ENCODE data around the gene WNT7B. TPM values are rescaled to one million over a fixed set of nuclear protein-coding genes. Genes with fewer than 3 reads are reported as not detected.

Gene WNT7B
- total RNA-seq, 1 donor from 2014 or later = 0.15 TPM

- Mint-ChIP-seq H3K4me1 (ENCODE audit: low read depth) (peaks cover 38% of the 10 kb centered on the region), H3K4me3 (ENCODE audit: unreplicated experiment) (no peak overlapping the region), H3K27me3 (ENCODE audit: low read depth) (peaks cover 12% of the 10 kb centered on the region), H3K27ac (ENCODE audit: unreplicated experiment) (no peak overlapping the region), H3K36me3 (ENCODE audit: low read depth) (no peaks in the 10 kb centered on the region), H3K9me3 (ENCODE audit: low read depth) (no peaks in the 10 kb centered on the region)
- no peak for DNase-seq (ENCODE audit: low spot score)
- TF ChIP-seq CTCF (IDR thresholded peaks at IDR 0.05) = no peak
Measured at GRCh38 chr22:45907996-45908395, 69.0 kb downstream of the WNT7B start.

GRCh38 chr22:45907378-45907777 is 69.6 kb downstream of the WNT7B start:
- Mint-ChIP-seq H3K4me1 (ENCODE audit: low read depth) (peaks cover 43% of the 10 kb centered on the region), H3K27me3 (ENCODE audit: low read depth) (peaks cover 12% of the 10 kb centered on the region), H3K27ac (ENCODE audit: unreplicated experiment) (peak overlapping the region; percentile 2), H3K4me3 (ENCODE audit: unreplicated experiment) (no peak overlapping the region), H3K9me3 (ENCODE audit: low read depth) (no peaks in the 10 kb centered on the region), H3K36me3 (ENCODE audit: low read depth) (no peaks in the 10 kb centered on the region)
- TF ChIP-seq CTCF (IDR thresholded peaks at IDR 0.05) = no peak
- no peak for DNase-seq (ENCODE audit: low spot score)

GRCh38 chr22:45906946-45907345 is 70.0 kb downstream of the WNT7B start:
- no peak for TF ChIP-seq CTCF (IDR thresholded peaks at IDR 0.05)
- no peak overlapping the region for H3K4me3 Mint-ChIP-seq (ENCODE audit: unreplicated experiment)
- DNase-seq (ENCODE audit: low spot score) = no peak
- H3K36me3 Mint-ChIP-seq (ENCODE audit: low read depth) = no peaks in the 10 kb centered on the region
- no peaks in the 10 kb centered on the region for H3K9me3 Mint-ChIP-seq (ENCODE audit: low read depth)
- peaks cover 41% of the 10 kb centered on the region for H3K4me1 Mint-ChIP-seq (ENCODE audit: low read depth)
- H3K27ac Mint-ChIP-seq (ENCODE audit: unreplicated experiment) = no peak overlapping the region
- H3K27me3 Mint-ChIP-seq (ENCODE audit: low read depth) = peaks cover 12% of the 10 kb centered on the region

- Mint-ChIP-seq H3K4me3 (ENCODE audit: unreplicated experiment) (peak overlapping the region; percentile 25), H3K9me3 (ENCODE audit: low read depth) (no peaks in the 10 kb centered on the region), H3K36me3 (ENCODE audit: low read depth) (no peaks in the 10 kb centered on the region), H3K4me1 (ENCODE audit: low read depth) (peaks cover 39% of the 10 kb centered on the region), H3K27me3 (ENCODE audit: low read depth) (peaks cover 12% of the 10 kb centered on the region), H3K27ac (ENCODE audit: unreplicated experiment) (peak overlapping the region; percentile 96)
- DNase-seq (ENCODE audit: low spot score) = no peak
- peak; percentile 61 for TF ChIP-seq CTCF (IDR thresholded peaks at IDR 0.05)
Measured at GRCh38 chr22:45905924-45906865, 70.8 kb downstream of the WNT7B start.

GRCh38 chr22:45905326-45905923 is 71.5 kb downstream of the WNT7B start:
- peaks cover 14% of the 10 kb centered on the region for H3K27me3 Mint-ChIP-seq (ENCODE audit: low read depth)
- no peaks in the 10 kb centered on the region for H3K9me3 Mint-ChIP-seq (ENCODE audit: low read depth)
- DNase-seq (ENCODE audit: low spot score) = no peak
- no peak overlapping the region for H3K4me3 Mint-ChIP-seq (ENCODE audit: unreplicated experiment)
- no peaks in the 10 kb centered on the region for H3K36me3 Mint-ChIP-seq (ENCODE audit: low read depth)
- H3K4me1 Mint-ChIP-seq (ENCODE audit: low read depth) = peaks cover 39% of the 10 kb centered on the region
- TF ChIP-seq CTCF (IDR thresholded peaks at IDR 0.05) = no peak
- H3K27ac Mint-ChIP-seq (ENCODE audit: unreplicated experiment) = peak overlapping the region; percentile 96
